BJ (cell line): ENCODE measurements around the gene CFAP100. TPM values are rescaled to one million over a fixed set of nuclear protein-coding genes. Genes with fewer than 3 reads are reported as not detected.

Experiments used
- CTCF ChIA-PET: fragments of 350-600 bp; formaldehyde crosslinking; extraction: SDS; loops from one replicate; lab custom pipeline; 2021; ENCODE audit warnings: antibody characterized with exemption, inconsistent platforms; lab: Yijun Ruan, JAX
- POLR2A ChIA-PET: fragments of 300-600 bp; sonication (Branson Sonifier 250); formaldehyde crosslinking; extraction: SDS; loops from one replicate; lab custom pipeline; 2021; ENCODE audit warnings: antibody characterized with exemption; lab: Charles Lee
- DNase-seq: peaks from one replicate; pipeline ENCODE4 v3.0.0-alpha.2; 2011; ENCODE audit warnings: low read depth
- H3K27me3 ChIP-seq: 2 replicates; pipeline ENCODE4 v1.6.0; 2011; ENCODE audit warnings: low read length; ENCODE audit not compliant: control insufficient read depth, insufficient read depth
- H3K36me3 ChIP-seq: 2 replicates; pipeline ENCODE4 v1.5.1; 2011; ENCODE audit warnings: low read length; ENCODE audit not compliant: control insufficient read depth, insufficient read depth
- H3K4me3 ChIP-seq: 2 replicates; pipeline ENCODE4 v1.5.1; 2011; ENCODE audit warnings: low read depth, mild to moderate bottlenecking, control low read depth, low read length
- CTCF ChIP-seq: IDR thresholded peaks from 2 replicates; pipeline ENCODE4 v1.5.1; 2011; ENCODE audit warnings: low read depth, mild to moderate bottlenecking, control low read depth, inconsistent platforms, low read length, moderate library complexity; ENCODE audit not compliant: insufficient read depth
- polyA plus RNA-seq: library from polyadenylated mRNA; depleted of rRNA; stranded (reverse); fragments of >200 nt; gene quantifications from 2 replicates; pipeline ENCODE4 v1.2.3, GENCODE V29; 2011

Gene CFAP100
- polyA plus RNA-seq, 1 experiment, result not detected

- peaks cover 17% of the 10 kb centered on the region for H3K36me3 ChIP-seq
- TF ChIP-seq CTCF, result no peak
- H3K4me3 ChIP-seq, result no peak overlapping the region
- no peak for DNase-seq
- POLR2A ChIA-PET, result no interaction called here
- no peaks in the 10 kb centered on the region for H3K27me3 ChIP-seq
- CTCF ChIA-PET, result interaction anchor here (1.6 kb wide), 1 partner anchor 313 kb away, joined by 5 read pairs; no protein-coding TSS in a partner anchor
Measured at GRCh38 chr3:126447456-126448106, 52.9 kb downstream of the CFAP100 start.

- TF ChIP-seq CTCF, result no peak
- H3K4me3 ChIP-seq, result no peak overlapping the region
- POLR2A ChIA-PET, result no interaction called here
- DNase-seq, result no peak
- CTCF ChIA-PET, result interaction anchor here (1.6 kb wide), 1 partner anchor 314 kb away, joined by 5 read pairs; no protein-coding TSS in a partner anchor
- H3K27me3 ChIP-seq, result no peaks in the 10 kb centered on the region
- H3K36me3 ChIP-seq, result peaks cover 17% of the 10 kb centered on the region
Measured at GRCh38 chr3:126448136-126448892, 53.6 kb downstream of the CFAP100 start.

- CTCF ChIA-PET, result interaction anchor here (1.6 kb wide), 1 partner anchor 315 kb away, joined by 5 read pairs; no protein-coding TSS in a partner anchor
- Histone ChIP-seq H3K27me3 (no peaks in the 10 kb centered on the region), H3K4me3 (no peak overlapping the region), H3K36me3 (peaks cover 17% of the 10 kb centered on the region)
- POLR2A ChIA-PET, result no interaction called here
- no peak for DNase-seq
- TF ChIP-seq CTCF, result no peak
Measured at GRCh38 chr3:126448893-126449180, 54.1 kb downstream of the CFAP100 start.

- DNase-seq, result no peak
- ChIA-PET CTCF (no interaction called here), POLR2A (no interaction called here)
- no peak overlapping the region for H3K4me3 ChIP-seq
- no peaks in the 10 kb centered on the region for H3K27me3 ChIP-seq
- no peak for TF ChIP-seq CTCF
- H3K36me3 ChIP-seq, result peaks cover 17% of the 10 kb centered on the region
Measured at GRCh38 chr3:126449621-126450051, 54.9 kb downstream of the CFAP100 start.

- no peak overlapping the region for H3K4me3 ChIP-seq
- no peak for DNase-seq
- CTCF ChIA-PET, result no interaction called here
- H3K36me3 ChIP-seq, result peaks cover 17% of the 10 kb centered on the region
- POLR2A ChIA-PET, result no interaction called here
- no peaks in the 10 kb centered on the region for H3K27me3 ChIP-seq
- TF ChIP-seq CTCF, result no peak
Measured at GRCh38 chr3:126450219-126450618, 55.5 kb downstream of the CFAP100 start.
